ENCODE data around the gene SPECC1L.

- TF ChIP-seq CTCF (IDR thresholded peaks at IDR 0.05) (no peak), POLR2A (IDR thresholded peaks at IDR 0.05) (no peak)
Observed at GRCh38 chr22:24231706-24232105, 38.9 kb upstream of the SPECC1L start.

All from prostate gland (tissue), 2 donors.